Epithelial cell of esophagus (primary cell): ENCODE data around the gene ANKRD24.

ENCODE experiments used
- DNase-seq: peaks from one replicate; pipeline ENCODE4 v3.0.0; 2010; ENCODE audit warnings: low read depth
- H3K4me3 ChIP-seq: 2 replicates; pipeline ENCODE4 v1.5.1; 2011; ENCODE audit warnings: mild to moderate bottlenecking, low read length, control low read depth
- CTCF ChIP-seq: IDR thresholded peaks from 2 replicates; pipeline ENCODE4 v1.5.1; 2011; ENCODE audit warnings: low read depth, mild to moderate bottlenecking, low read length, control low read depth, inconsistent platforms; ENCODE audit not compliant: insufficient read depth; ENCODE audit errors: missing control alignments

ANKRD24 gene

GRCh38 chr19:4196009-4196408, 13.5 kb downstream of the ANKRD24 start:
- TF ChIP-seq CTCF: no peak
- no peak for DNase-seq
- no peak overlapping the region for H3K4me3 ChIP-seq

- DNase-seq: no peak
- no peak overlapping the region for H3K4me3 ChIP-seq
- TF ChIP-seq CTCF: no peak
Observed at GRCh38 chr19:4196587-4197148, 14.2 kb downstream of the ANKRD24 start.

GRCh38 chr19:4197228-4197624, 14.7 kb downstream of the ANKRD24 start:
- no peak for TF ChIP-seq CTCF
- H3K4me3 ChIP-seq: no peak overlapping the region
- no peak for DNase-seq

GRCh38 chr19:4197625-4198466, 15.4 kb downstream of the ANKRD24 start:
- no peak overlapping the region for H3K4me3 ChIP-seq
- no peak for TF ChIP-seq CTCF
- DNase-seq: no peak

- DNase-seq: no peak
- H3K4me3 ChIP-seq: no peak overlapping the region
- no peak for TF ChIP-seq CTCF
Observed at GRCh38 chr19:4198467-4199126, 16.1 kb downstream of the ANKRD24 start.

- no peak overlapping the region for H3K4me3 ChIP-seq
- TF ChIP-seq CTCF: no peak
- DNase-seq: no peak
Observed at GRCh38 chr19:4199699-4200293, 17.3 kb downstream of the ANKRD24 start.
